GM12878 (cell line): ENCODE measurements around the gene HCRT.
"Not testable (repeated sequence)": the region's sequence is repeated elsewhere in the genome, so short reads cannot be mapped to it uniquely, and the experiment has no call there.

ENCODE experiments used
- ESRRA ChIP-seq: IDR thresholded peaks from 2 replicates; pipeline ENCODE4 v1.6.1; 2012; ENCODE audit warnings: mild to moderate bottlenecking, low read length, improper control_type of control experiment
- EZH2 ChIP-seq: IDR thresholded peaks from 2 replicates; pipeline ENCODE4 v1.6.1; 2012; ENCODE audit warnings: low read depth, mild to moderate bottlenecking, control low read depth, inconsistent platforms, low read length, borderline replicate concordance; ENCODE audit not compliant: control insufficient read depth
- HDAC6 ChIP-seq: fragments of 200-600 bp; sonication (generic); IDR thresholded peaks from one replicate; pipeline ENCODE4 v1.8.0; 2017; ENCODE audit warnings: antibody characterized with exemption; ENCODE audit not compliant: unreplicated experiment
- NFYB ChIP-seq: IDR thresholded peaks from 2 replicates; pipeline ENCODE4 v1.6.1; 2011; ENCODE audit warnings: low read depth, mild to moderate bottlenecking, low read length, improper control_type of control experiment, moderate library complexity; ENCODE audit not compliant: insufficient read depth
- NR2C1 ChIP-seq: fragments of 450-650 bp; IDR thresholded peaks from 2 replicates; pipeline ENCODE4 v1.6.1; 2017; ENCODE audit warnings: antibody characterized with exemption, mild to moderate bottlenecking, moderate library complexity
- NR2C2 ChIP-seq: IDR thresholded peaks from 2 replicates; pipeline ENCODE4 v1.6.1; 2011; ENCODE audit warnings: borderline replicate concordance, low read depth; ENCODE audit not compliant: control insufficient read depth, insufficient read length
- RCOR1 ChIP-seq: conservative IDR thresholded peaks from 2 replicates; pipeline ENCODE4 v1.6.1; 2012; ENCODE audit warnings: low read depth, low read length, improper control_type of control experiment
- ZBED1 ChIP-seq: IDR thresholded peaks from 2 replicates; pipeline ENCODE4 v1.6.1; 2016; ENCODE audit warnings: borderline replicate concordance
- ZNF384 ChIP-seq: IDR thresholded peaks from 2 replicates; pipeline ENCODE4 v1.6.1; 2012; ENCODE audit warnings: low read depth, mild to moderate bottlenecking, low read length, improper control_type of control experiment, borderline replicate concordance
- TF ChIP-seq, protein P1 (sequence below), 3 experiments: IDR thresholded peaks in 2 of 3; conservative IDR thresholded peaks in 1 of 3; 2 replicates each; pipeline ENCODE4 v1.5.1; 2011; ENCODE audit warnings: low read depth in 3 of 3, low read length in 3 of 3, mild to moderate bottlenecking in 3 of 3, control low read depth in 2 of 3, moderate library complexity in 2 of 3, inconsistent platforms in 1 of 3, mixed read lengths in 1 of 3; ENCODE audit not compliant: control insufficient read depth in 2 of 3, insufficient read depth in 1 of 3; ENCODE audit errors: extremely low read depth in 1 of 3

DNA sequence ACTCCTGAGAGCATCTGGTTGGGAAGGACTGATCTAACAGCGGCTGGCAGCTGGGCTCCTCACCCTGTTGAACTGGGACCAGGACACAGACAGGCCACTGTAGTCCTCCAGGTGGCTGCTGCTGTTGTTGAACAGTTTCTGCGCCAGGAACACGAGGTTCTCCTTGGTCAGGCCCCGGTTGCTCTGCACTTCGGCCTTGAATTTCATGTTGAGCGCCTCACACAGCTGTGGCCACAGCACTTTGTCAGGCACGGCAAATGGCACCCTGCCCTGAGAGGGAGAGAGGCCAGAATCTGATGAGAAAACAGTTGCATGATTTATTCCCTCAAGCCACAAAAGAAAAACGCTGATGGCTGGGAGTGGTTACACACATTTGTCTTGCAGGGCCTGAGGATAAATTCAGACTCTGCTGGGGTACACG, 26.7 kb upstream of the HCRT start:
- TF ChIP-seq RCOR1, EZH2, ZBED1, ESRRA, ZNF384, NR2C1, NR2C2, HDAC6, NFYB: not testable (repeated sequence)
- TF ChIP-seq, protein P1, sequence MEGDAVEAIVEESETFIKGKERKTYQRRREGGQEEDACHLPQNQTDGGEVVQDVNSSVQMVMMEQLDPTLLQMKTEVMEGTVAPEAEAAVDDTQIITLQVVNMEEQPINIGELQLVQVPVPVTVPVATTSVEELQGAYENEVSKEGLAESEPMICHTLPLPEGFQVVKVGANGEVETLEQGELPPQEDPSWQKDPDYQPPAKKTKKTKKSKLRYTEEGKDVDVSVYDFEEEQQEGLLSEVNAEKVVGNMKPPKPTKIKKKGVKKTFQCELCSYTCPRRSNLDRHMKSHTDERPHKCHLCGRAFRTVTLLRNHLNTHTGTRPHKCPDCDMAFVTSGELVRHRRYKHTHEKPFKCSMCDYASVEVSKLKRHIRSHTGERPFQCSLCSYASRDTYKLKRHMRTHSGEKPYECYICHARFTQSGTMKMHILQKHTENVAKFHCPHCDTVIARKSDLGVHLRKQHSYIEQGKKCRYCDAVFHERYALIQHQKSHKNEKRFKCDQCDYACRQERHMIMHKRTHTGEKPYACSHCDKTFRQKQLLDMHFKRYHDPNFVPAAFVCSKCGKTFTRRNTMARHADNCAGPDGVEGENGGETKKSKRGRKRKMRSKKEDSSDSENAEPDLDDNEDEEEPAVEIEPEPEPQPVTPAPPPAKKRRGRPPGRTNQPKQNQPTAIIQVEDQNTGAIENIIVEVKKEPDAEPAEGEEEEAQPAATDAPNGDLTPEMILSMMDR (IDR thresholded peaks at IDR 0.05 in 2 of 3, conservative IDR thresholded peaks at IDR 0.05 in 1 of 3; ENCODE audit: control insufficient read depth in 2 of 3, extremely low read depth in 1 of 3, insufficient read depth in 1 of 3, low read depth in 3 of 3, low read length in 3 of 3): not testable (repeated sequence)
